Transverse colon (tissue), 3 donors: Measurements from ENCODE around the gene SMIM3.

Experiments
- POLR2A ChIP-seq: fragments of 450-650 bp; IDR thresholded peaks from one replicate; pipeline ENCODE4 v1.6.1; 2016; ENCODE audit warnings: antibody characterized with exemption, mild to moderate bottlenecking, moderate library complexity
- TF ChIP-seq, protein P1 (sequence below), 5 experiments: fragments of 200-600 bp in 3 of 5; fragments of 450-650 bp in 2 of 5; sonication (generic) in 3 of 5; IDR thresholded peaks; 1 replicate in 2 of 5; 2 replicates in 3 of 5; pipeline ENCODE4 v1.5.1; 2016 to 2017; ENCODE audit warnings: antibody characterized with exemption in 5 of 5, inconsistent platforms in 3 of 5, mild to moderate bottlenecking in 2 of 5, moderate library complexity in 1 of 5

DNA sequence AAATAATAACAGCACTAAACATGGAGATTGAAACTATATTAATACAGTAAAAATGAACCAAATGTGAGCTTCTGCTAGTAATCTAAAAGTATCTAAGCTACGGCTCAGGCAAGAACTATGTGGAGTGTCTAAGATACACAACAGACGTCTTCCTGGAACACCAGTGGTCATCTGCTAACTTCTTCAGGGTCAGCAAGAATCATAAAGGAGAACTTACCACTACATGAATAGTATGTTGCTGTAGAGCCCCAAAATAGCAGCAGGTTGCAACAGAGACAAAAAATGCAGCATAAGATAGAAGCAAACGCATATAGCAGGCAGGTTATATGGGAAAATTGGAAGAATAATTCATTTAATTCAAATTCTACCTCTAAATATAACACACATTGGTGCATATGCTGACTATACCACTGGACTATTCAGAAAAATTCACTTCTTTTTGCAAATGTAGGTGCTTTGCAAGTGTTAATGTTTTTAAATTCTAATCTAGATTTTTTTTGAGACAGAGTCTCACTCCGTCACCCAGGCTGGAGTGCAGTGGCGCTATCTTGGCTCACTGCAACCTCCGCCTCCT, 46.8 kb upstream of the SMIM3 start:
- no peak for TF ChIP-seq POLR2A
- TF ChIP-seq, protein P1, sequence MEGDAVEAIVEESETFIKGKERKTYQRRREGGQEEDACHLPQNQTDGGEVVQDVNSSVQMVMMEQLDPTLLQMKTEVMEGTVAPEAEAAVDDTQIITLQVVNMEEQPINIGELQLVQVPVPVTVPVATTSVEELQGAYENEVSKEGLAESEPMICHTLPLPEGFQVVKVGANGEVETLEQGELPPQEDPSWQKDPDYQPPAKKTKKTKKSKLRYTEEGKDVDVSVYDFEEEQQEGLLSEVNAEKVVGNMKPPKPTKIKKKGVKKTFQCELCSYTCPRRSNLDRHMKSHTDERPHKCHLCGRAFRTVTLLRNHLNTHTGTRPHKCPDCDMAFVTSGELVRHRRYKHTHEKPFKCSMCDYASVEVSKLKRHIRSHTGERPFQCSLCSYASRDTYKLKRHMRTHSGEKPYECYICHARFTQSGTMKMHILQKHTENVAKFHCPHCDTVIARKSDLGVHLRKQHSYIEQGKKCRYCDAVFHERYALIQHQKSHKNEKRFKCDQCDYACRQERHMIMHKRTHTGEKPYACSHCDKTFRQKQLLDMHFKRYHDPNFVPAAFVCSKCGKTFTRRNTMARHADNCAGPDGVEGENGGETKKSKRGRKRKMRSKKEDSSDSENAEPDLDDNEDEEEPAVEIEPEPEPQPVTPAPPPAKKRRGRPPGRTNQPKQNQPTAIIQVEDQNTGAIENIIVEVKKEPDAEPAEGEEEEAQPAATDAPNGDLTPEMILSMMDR (IDR thresholded peaks at IDR 0.05), result no peak
